Choroid plexus epithelial cell (primary cell): Measurements from ENCODE around the gene GPR142.
A peak's percentile ranks its signal among the peaks of the same experiment; 100 is the strongest.

Source experiments
- DNase-seq: peaks from one replicate; pipeline ENCODE4 v3.0.0-alpha.2; 2010; ENCODE audit warnings: low read depth
- H3K4me3 ChIP-seq: 2 replicates; pipeline ENCODE4 v1.5.1; 2011; ENCODE audit warnings: low read depth, mild to moderate bottlenecking, control low read depth, low read length, moderate library complexity
- TF ChIP-seq, protein P1 (sequence below): conservative IDR thresholded peaks from 2 replicates; pipeline ENCODE4 v1.5.1; 2011; ENCODE audit warnings: low read depth, mild to moderate bottlenecking, control low read depth, inconsistent platforms, low read length, moderate library complexity

GPR142 gene

DNA sequence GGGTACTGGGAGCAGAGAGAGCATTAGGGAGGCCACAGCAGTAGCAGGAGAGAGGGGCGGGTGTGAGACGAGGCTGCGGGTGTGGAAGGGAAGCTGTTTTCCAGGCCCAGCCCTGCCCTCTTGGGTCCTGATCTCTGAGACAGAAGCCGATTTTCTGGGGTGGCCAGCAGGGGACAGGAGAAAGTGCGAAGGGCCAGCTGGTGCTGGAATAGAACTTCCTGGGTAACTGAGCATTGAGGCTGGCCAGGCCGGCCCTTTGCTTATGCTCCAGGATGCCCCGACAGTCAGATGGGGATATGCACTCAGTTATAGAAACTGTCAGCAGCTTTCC lies 6.4 kb upstream of the GPR142 start:
- no peak overlapping the region for H3K4me3 ChIP-seq
- no peak for DNase-seq
- TF ChIP-seq, protein P1, sequence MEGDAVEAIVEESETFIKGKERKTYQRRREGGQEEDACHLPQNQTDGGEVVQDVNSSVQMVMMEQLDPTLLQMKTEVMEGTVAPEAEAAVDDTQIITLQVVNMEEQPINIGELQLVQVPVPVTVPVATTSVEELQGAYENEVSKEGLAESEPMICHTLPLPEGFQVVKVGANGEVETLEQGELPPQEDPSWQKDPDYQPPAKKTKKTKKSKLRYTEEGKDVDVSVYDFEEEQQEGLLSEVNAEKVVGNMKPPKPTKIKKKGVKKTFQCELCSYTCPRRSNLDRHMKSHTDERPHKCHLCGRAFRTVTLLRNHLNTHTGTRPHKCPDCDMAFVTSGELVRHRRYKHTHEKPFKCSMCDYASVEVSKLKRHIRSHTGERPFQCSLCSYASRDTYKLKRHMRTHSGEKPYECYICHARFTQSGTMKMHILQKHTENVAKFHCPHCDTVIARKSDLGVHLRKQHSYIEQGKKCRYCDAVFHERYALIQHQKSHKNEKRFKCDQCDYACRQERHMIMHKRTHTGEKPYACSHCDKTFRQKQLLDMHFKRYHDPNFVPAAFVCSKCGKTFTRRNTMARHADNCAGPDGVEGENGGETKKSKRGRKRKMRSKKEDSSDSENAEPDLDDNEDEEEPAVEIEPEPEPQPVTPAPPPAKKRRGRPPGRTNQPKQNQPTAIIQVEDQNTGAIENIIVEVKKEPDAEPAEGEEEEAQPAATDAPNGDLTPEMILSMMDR = no peak

- no peak within 1 kb of the TSS for H3K4me3 ChIP-seq
- peak; percentile 51 for DNase-seq
- TF ChIP-seq, protein P1 = peak; percentile 61
Measured at GRCh38 chr17:74361230-74362068, 5.9 kb upstream of the GPR142 start, which contains the start of gene BTBD17. TSS of gene BTBD17 (minus strand) at chr17:74361868. CDS start at chr17:74361819, 49 bp downstream.

GRCh38 chr17:74362069-74362405 lies 5.3 kb upstream of the GPR142 start:
- TF ChIP-seq, protein P1 = no peak
- no peak overlapping the region for H3K4me3 ChIP-seq
- DNase-seq = no peak

- H3K4me3 ChIP-seq = no peak overlapping the region
- TF ChIP-seq, protein P1 = no peak
- no peak for DNase-seq
Measured at GRCh38 chr17:74362810-74363498, 4.4 kb upstream of the GPR142 start.

DNA sequence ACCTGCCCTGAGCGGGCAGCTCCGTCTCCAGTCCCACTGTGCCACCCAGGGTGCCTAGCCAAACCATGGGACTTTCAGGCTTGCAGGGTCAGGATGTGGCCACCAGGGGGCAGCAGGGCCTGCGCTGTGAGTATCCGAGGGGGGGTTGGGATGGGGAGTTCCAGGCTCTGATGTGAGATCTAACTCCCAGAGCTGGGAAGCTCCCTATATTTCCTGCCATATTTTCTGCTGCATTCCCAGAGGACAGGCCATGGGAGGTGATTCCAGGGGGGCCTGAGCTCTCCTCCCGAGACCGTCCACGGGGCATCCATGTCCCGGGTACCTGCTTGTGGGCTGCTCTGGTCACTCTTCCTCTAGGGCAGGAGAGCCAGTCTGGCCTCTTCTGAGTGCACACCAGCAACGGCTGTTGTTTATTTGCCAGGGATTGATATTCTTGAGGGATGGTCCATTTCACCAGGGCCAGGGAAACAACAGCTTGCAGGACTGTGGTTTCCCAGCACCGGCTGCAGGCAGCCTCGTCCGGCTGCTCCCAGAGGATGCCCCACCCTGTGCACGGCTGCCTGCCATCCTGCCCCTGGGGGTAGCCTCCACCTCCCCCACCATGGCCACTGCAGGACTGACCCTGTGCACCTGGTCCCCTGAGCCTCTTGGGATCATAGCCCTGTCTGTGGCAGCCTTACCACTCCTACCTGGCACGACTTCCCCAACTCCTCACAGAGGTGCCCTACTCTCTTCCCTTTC lies 1.2 kb downstream of the GPR142 start:
- peak; percentile 65 for DNase-seq
- no peak overlapping the region for H3K4me3 ChIP-seq
- TF ChIP-seq, protein P1 = peak; percentile 91

DNA sequence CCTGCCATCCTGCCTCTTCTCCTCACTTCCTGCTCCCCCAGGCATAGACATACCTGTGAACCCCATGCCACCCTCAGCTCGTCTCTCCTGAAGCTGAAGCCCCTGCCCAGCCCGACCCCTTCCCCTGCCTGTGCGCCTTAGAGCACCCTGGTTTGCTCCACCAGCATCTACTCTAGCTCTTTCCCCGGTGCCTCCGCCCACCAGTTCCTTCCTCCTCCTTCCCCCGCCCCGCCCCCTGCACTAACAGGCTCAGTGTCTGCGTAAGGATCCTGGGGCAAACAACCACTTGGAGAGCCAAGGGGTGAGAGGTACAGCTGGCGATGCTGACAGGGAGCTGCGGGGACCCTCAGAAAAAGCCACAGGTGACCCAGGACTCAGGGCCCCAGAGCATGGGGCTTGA lies 1.9 kb downstream of the GPR142 start:
- no peak overlapping the region for H3K4me3 ChIP-seq
- TF ChIP-seq, protein P1 = no peak
- no peak for DNase-seq
